HG03103 (cell line): ENCODE results near the gene SPEM3.

Experiments
- ATAC-seq: cut with Tn5 transposase; IDR thresholded peaks from one replicate; pipeline ENCODE4 v1.9.1; 2021; ENCODE audit warnings: low read depth; ENCODE audit not compliant: unreplicated experiment

SPEM3 gene

GRCh38 chr17:7440113-7440833 lies 11.6 kb downstream of the SPEM3 start:
- ATAC-seq = no peak

GRCh38 chr17:7440834-7441195 lies 12.2 kb downstream of the SPEM3 start:
- ATAC-seq = no peak

- no peak for ATAC-seq
These were observed 12.6 kb downstream of the SPEM3 start for GRCh38 chr17:7441266-7441665.

GRCh38 chr17:7442142-7442541 lies 13.5 kb downstream of the SPEM3 start:
- no peak for ATAC-seq

GRCh38 chr17:7443499-7444485 lies 15.1 kb downstream of the SPEM3 start:
- ATAC-seq = no peak

- ATAC-seq = no peak
These were observed 16.3 kb downstream of the SPEM3 start, which contains the start of gene CHRNB1 for GRCh38 chr17:7444682-7445618. CHRNB1 (plus strand) TSS chr17:7445061; CDS start chr17:7445128, 67 bp downstream.

- ATAC-seq = no peak
These were observed 16.9 kb downstream of the SPEM3 start for GRCh38 chr17:7445619-7445968.

GRCh38 chr17:7448461-7448860 lies 19.8 kb downstream of the SPEM3 start:
- ATAC-seq = no peak

GRCh38 chr17:7459961-7460545 lies 31.4 kb downstream of the SPEM3 start:
- ATAC-seq = no peak

GRCh38 chr17:7460850-7461660 lies 32.4 kb downstream of the SPEM3 start:
- no peak for ATAC-seq

GRCh38 chr17:7462474-7463371 lies 34.1 kb downstream of the SPEM3 start:
- no peak for ATAC-seq

GRCh38 chr17:7463372-7463846 lies 34.8 kb downstream of the SPEM3 start:
- no peak for ATAC-seq

GRCh38 chr17:7464081-7464480 lies 35.4 kb downstream of the SPEM3 start:
- ATAC-seq = no peak

- ATAC-seq = no peak
These were observed 37.1 kb downstream of the SPEM3 start for GRCh38 chr17:7465597-7466275.

- ATAC-seq = no peak
These were observed 37.6 kb downstream of the SPEM3 start for GRCh38 chr17:7466318-7466638.

- no peak for ATAC-seq
These were observed 38.1 kb downstream of the SPEM3 start for GRCh38 chr17:7466639-7467341.

- no peak for ATAC-seq
These were observed 38.8 kb downstream of the SPEM3 start for GRCh38 chr17:7467498-7467897.
